ENCODE data around the gene UGT1A9. TPM values are rescaled to one million over a fixed set of nuclear protein-coding genes. Genes with fewer than 3 reads are reported as not detected.

UGT1A9 gene
- polyA plus RNA-seq, 4 donors = 0.07 TPM; not detected in 3

- peaks cover 0 to under 1% (median 0%) of the 10 kb centered on the region in 3 donors for H3K27me3 ChIP-seq (ENCODE audit: control insufficient read depth in 3 of 3, insufficient read depth in 3 of 3, low read length in 3 of 3)
- no peak overlapping the region for H3K27ac ChIP-seq (ENCODE audit: low read depth in 1 of 3, low read length in 2 of 3)
- no peak overlapping the region for H3K4me3 ChIP-seq (ENCODE audit: low read depth in 1 of 3, low read length in 3 of 3)
- FAIRE-seq (no peak), DNase-seq (no peak)
- no peaks in the 10 kb centered on the region for H3K9me3 ChIP-seq (ENCODE audit: control insufficient read depth in 2 of 2, insufficient read depth in 1 of 2, low read depth in 1 of 2, low read length in 1 of 2)
- no peaks in the 10 kb centered on the region for H3K36me3 ChIP-seq (ENCODE audit: control insufficient read depth in 3 of 3, insufficient read depth in 2 of 3, low read depth in 1 of 3, low read length in 3 of 3)
- peaks cover 0 to 7% (median 0%) of the 10 kb centered on the region in 3 donors for H3K4me1 ChIP-seq (ENCODE audit: control insufficient read depth in 3 of 3, insufficient read depth in 2 of 3, low read depth in 1 of 3, low read length in 2 of 3)
- 79 to 88% (median 83%) methylated on average over 5 of the region's 5 CpGs for WGBS, 3 donors
Measured at GRCh38 chr2:233686928-233687327, 15.2 kb downstream of the UGT1A9 start.

GRCh38 chr2:233688341-233688740, 16.6 kb downstream of the UGT1A9 start:
- no peak overlapping the region for H3K4me3 ChIP-seq (ENCODE audit: low read depth in 1 of 3, low read length in 3 of 3)
- H3K9me3 ChIP-seq (ENCODE audit: control insufficient read depth in 2 of 2, insufficient read depth in 1 of 2, low read depth in 1 of 2, low read length in 1 of 2) = peaks cover 0 to 2% of the 10 kb centered on the region in 2 donors
- DNase-seq (no peak), FAIRE-seq (no peak)
- 84 to 90% (median 86%) methylated on average over 5 of the region's 5 CpGs for WGBS, 3 donors
- no peaks in the 10 kb centered on the region for H3K36me3 ChIP-seq (ENCODE audit: control insufficient read depth in 3 of 3, insufficient read depth in 2 of 3, low read depth in 1 of 3, low read length in 3 of 3)
- H3K27me3 ChIP-seq (ENCODE audit: control insufficient read depth in 3 of 3, insufficient read depth in 3 of 3, low read length in 3 of 3) = no peaks in the 10 kb centered on the region
- peaks cover 2 to 7% (median 3%) of the 10 kb centered on the region in 3 donors for H3K4me1 ChIP-seq (ENCODE audit: control insufficient read depth in 3 of 3, insufficient read depth in 2 of 3, low read depth in 1 of 3, low read length in 2 of 3)
- no peak overlapping the region for H3K27ac ChIP-seq (ENCODE audit: low read depth in 1 of 3, low read length in 2 of 3)

- H3K27ac ChIP-seq (ENCODE audit: low read depth in 1 of 3, low read length in 2 of 3) = no peak overlapping the region
- H3K27me3 ChIP-seq (ENCODE audit: control insufficient read depth in 3 of 3, insufficient read depth in 3 of 3, low read length in 3 of 3) = no peaks in the 10 kb centered on the region
- no peaks in the 10 kb centered on the region for H3K36me3 ChIP-seq (ENCODE audit: control insufficient read depth in 3 of 3, insufficient read depth in 2 of 3, low read depth in 1 of 3, low read length in 3 of 3)
- FAIRE-seq (no peak), DNase-seq (no peak)
- peaks cover 0 to 3% of the 10 kb centered on the region in 2 donors for H3K9me3 ChIP-seq (ENCODE audit: control insufficient read depth in 2 of 2, insufficient read depth in 1 of 2, low read depth in 1 of 2, low read length in 1 of 2)
- peaks cover 2 to 8% (median 3%) of the 10 kb centered on the region in 3 donors for H3K4me1 ChIP-seq (ENCODE audit: control insufficient read depth in 3 of 3, insufficient read depth in 2 of 3, low read depth in 1 of 3, low read length in 2 of 3)
- H3K4me3 ChIP-seq (ENCODE audit: low read depth in 1 of 3, low read length in 3 of 3) = no peak overlapping the region
Measured at GRCh38 chr2:233689031-233689430, 17.3 kb downstream of the UGT1A9 start.

- H3K27me3 ChIP-seq (ENCODE audit: control insufficient read depth in 3 of 3, insufficient read depth in 3 of 3, low read length in 3 of 3) = no peaks in the 10 kb centered on the region
- DNase-seq (no peak), FAIRE-seq (no peak)
- peaks cover 0 to 3% of the 10 kb centered on the region in 2 donors for H3K9me3 ChIP-seq (ENCODE audit: control insufficient read depth in 2 of 2, insufficient read depth in 1 of 2, low read depth in 1 of 2, low read length in 1 of 2)
- no peak overlapping the region for H3K27ac ChIP-seq (ENCODE audit: low read depth in 1 of 3, low read length in 2 of 3)
- WGBS, 3 donors = 4 to 11% (median 8%) methylated on average over 3 of the region's 3 CpGs
- no peak overlapping the region for H3K4me3 ChIP-seq (ENCODE audit: low read depth in 1 of 3, low read length in 3 of 3)
- peaks cover 2 to 8% (median 3%) of the 10 kb centered on the region in 3 donors for H3K4me1 ChIP-seq (ENCODE audit: control insufficient read depth in 3 of 3, insufficient read depth in 2 of 3, low read depth in 1 of 3, low read length in 2 of 3)
- no peaks in the 10 kb centered on the region for H3K36me3 ChIP-seq (ENCODE audit: control insufficient read depth in 3 of 3, insufficient read depth in 2 of 3, low read depth in 1 of 3, low read length in 3 of 3)
Measured at GRCh38 chr2:233689501-233689900, 17.8 kb downstream of the UGT1A9 start.

- FAIRE-seq = no peak
- Histone ChIP-seq H3K4me1 (ENCODE audit: control insufficient read depth in 3 of 3, insufficient read depth in 2 of 3, low read depth in 1 of 3, low read length in 2 of 3) (peaks cover 2 to 7% (median 3%) of the 10 kb centered on the region in 3 donors), H3K27me3 (ENCODE audit: control insufficient read depth in 3 of 3, insufficient read depth in 3 of 3, low read length in 3 of 3) (no peaks in the 10 kb centered on the region), H3K36me3 (ENCODE audit: control insufficient read depth in 3 of 3, insufficient read depth in 2 of 3, low read depth in 1 of 3, low read length in 3 of 3) (no peaks in the 10 kb centered on the region), H3K27ac (ENCODE audit: low read depth in 1 of 3, low read length in 2 of 3) (no peak overlapping the region), H3K4me3 (ENCODE audit: low read depth in 1 of 3, low read length in 3 of 3) (no peak overlapping the region), H3K9me3 (ENCODE audit: control insufficient read depth in 2 of 2, insufficient read depth in 1 of 2, low read depth in 1 of 2, low read length in 1 of 2) (peaks cover 0 to 3% of the 10 kb centered on the region in 2 donors)
- 74 to 82% (median 77%) methylated on average over 4 of the region's 4 CpGs for WGBS, 3 donors
- DNase-seq = no peak
Measured at GRCh38 chr2:233690444-233690843, 18.7 kb downstream of the UGT1A9 start.

- Histone ChIP-seq H3K4me1 (ENCODE audit: control insufficient read depth in 3 of 3, insufficient read depth in 2 of 3, low read depth in 1 of 3, low read length in 2 of 3) (peaks cover 2 to 7% (median 3%) of the 10 kb centered on the region in 3 donors), H3K36me3 (ENCODE audit: control insufficient read depth in 3 of 3, insufficient read depth in 2 of 3, low read depth in 1 of 3, low read length in 3 of 3) (no peaks in the 10 kb centered on the region), H3K9me3 (ENCODE audit: control insufficient read depth in 2 of 2, insufficient read depth in 1 of 2, low read depth in 1 of 2, low read length in 1 of 2) (peaks cover 0 to 3% of the 10 kb centered on the region in 2 donors), H3K27me3 (ENCODE audit: control insufficient read depth in 3 of 3, insufficient read depth in 3 of 3, low read length in 3 of 3) (no peaks in the 10 kb centered on the region), H3K27ac (ENCODE audit: low read depth in 1 of 3, low read length in 2 of 3) (no peak overlapping the region), H3K4me3 (ENCODE audit: low read depth in 1 of 3, low read length in 3 of 3) (no peak overlapping the region)
- 35 to 74% (median 40%) methylated on average over 11 of the region's 11 CpGs for WGBS, 3 donors
- FAIRE-seq (no peak), DNase-seq (peak in 1 of 2 donors; percentile 55)
Measured at GRCh38 chr2:233691443-233692433, 20.0 kb downstream of the UGT1A9 start.

GRCh38 chr2:233692648-233693047, 20.9 kb downstream of the UGT1A9 start, which contains the start of gene UGT1A6:
UGT1A6 (plus strand) TSS chr2:233692890; CDS start chr2:233693005, 115 bp downstream.
- Histone ChIP-seq H3K27ac (ENCODE audit: low read depth in 1 of 3, low read length in 2 of 3) (no peak within 1 kb of the TSS), H3K27me3 (ENCODE audit: control insufficient read depth in 3 of 3, insufficient read depth in 3 of 3, low read length in 3 of 3) (no peaks in the 10 kb centered on the region), H3K36me3 (ENCODE audit: control insufficient read depth in 3 of 3, insufficient read depth in 2 of 3, low read depth in 1 of 3, low read length in 3 of 3) (no peaks in the 10 kb centered on the region), H3K4me3 (ENCODE audit: low read depth in 1 of 3, low read length in 3 of 3) (no peak within 1 kb of the TSS), H3K9me3 (ENCODE audit: control insufficient read depth in 2 of 2, insufficient read depth in 1 of 2, low read depth in 1 of 2, low read length in 1 of 2) (peaks cover 0 to 3% of the 10 kb centered on the region in 2 donors), H3K4me1 (ENCODE audit: control insufficient read depth in 3 of 3, insufficient read depth in 2 of 3, low read depth in 1 of 3, low read length in 2 of 3) (peaks cover 2 to 7% (median 3%) of the 10 kb centered on the region in 3 donors)
- FAIRE-seq = no peak
- WGBS, 3 donors = 13 to 79% (median 35%) methylated on average over 4 of the region's 4 CpGs
- DNase-seq = peak in 1 of 2 donors; percentile 56

- Histone ChIP-seq H3K27ac (ENCODE audit: low read depth in 1 of 3, low read length in 2 of 3) (no peak overlapping the region), H3K36me3 (ENCODE audit: control insufficient read depth in 3 of 3, insufficient read depth in 2 of 3, low read depth in 1 of 3, low read length in 3 of 3) (no peaks in the 10 kb centered on the region), H3K9me3 (ENCODE audit: control insufficient read depth in 2 of 2, insufficient read depth in 1 of 2, low read depth in 1 of 2, low read length in 1 of 2) (peaks cover 0 to 3% of the 10 kb centered on the region in 2 donors), H3K4me1 (ENCODE audit: control insufficient read depth in 3 of 3, insufficient read depth in 2 of 3, low read depth in 1 of 3, low read length in 2 of 3) (peaks cover 2 to 7% (median 3%) of the 10 kb centered on the region in 3 donors), H3K4me3 (ENCODE audit: low read depth in 1 of 3, low read length in 3 of 3) (no peak overlapping the region), H3K27me3 (ENCODE audit: control insufficient read depth in 3 of 3, insufficient read depth in 3 of 3, low read length in 3 of 3) (no peaks in the 10 kb centered on the region)
- FAIRE-seq = no peak
- no peak for DNase-seq
- 75 to 79% (median 75%) methylated on average over 6 of the region's 6 CpGs for WGBS, 3 donors
Measured at GRCh38 chr2:233693963-233694362, 22.3 kb downstream of the UGT1A9 start.
